ENCODE results near the gene MYADML2. TPM values are rescaled to one million over a fixed set of nuclear protein-coding genes. Genes with fewer than 3 reads are reported as not detected.
A peak's percentile ranks its signal among the peaks of the same experiment; 100 is the strongest.
"Not testable (repeated sequence)": the region's sequence is repeated elsewhere in the genome, so short reads cannot be mapped to it uniquely, and the experiment has no call there.

MYADML2 gene
- total RNA-seq, 1 donor from 2014 or later = 0.69 TPM

DNA sequence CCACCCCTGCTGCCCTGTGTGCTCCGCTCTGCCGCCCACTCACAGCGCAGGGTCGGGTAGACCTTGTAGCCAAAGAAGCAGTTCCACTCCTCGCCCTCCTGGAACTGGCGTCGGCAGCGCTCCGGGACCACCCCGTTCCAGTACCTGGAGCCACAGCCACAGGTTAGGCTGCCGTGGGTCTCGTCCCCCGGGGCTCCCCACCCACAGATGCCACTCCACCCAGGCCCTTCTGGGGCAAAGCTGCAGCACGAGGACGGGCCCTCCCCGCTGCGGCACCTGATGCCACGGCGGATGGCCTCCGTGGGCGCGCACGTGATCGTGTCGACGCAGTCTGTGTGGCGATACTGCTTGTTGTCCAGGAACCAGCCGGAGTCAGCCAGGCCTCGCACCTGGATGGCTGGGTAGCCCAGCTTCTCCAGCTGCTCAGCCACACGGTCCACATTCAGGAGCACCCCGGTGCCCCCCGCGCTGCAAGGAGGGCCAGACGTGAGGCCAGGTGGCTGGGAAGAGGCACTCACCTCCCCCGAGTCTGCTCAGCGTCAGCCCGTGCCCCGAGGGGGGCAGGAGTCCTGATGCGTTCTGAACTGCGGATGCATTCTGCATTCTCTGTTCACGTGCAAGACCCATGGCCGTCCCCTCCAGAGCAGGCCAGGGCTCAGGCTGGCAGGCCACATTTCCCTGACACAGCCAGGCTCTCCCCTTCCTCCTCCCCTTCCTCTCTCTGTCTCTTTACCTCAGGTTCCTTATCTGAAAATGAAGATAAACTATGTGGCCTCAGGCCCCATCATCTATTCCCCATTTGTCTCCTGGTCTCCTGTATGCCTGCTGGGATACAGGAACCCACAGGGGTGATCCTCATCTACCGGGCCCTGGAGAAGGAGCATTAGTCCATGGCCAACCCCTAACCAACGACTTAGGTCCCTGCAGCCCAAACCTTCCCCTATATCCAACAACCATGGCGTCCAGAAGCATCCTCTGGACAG, 9.9 kb upstream of the MYADML2 start:
- H3K36me3 Mint-ChIP-seq (ENCODE audit: unreplicated experiment) = peaks cover 4% of the 10 kb centered on the region

DNA sequence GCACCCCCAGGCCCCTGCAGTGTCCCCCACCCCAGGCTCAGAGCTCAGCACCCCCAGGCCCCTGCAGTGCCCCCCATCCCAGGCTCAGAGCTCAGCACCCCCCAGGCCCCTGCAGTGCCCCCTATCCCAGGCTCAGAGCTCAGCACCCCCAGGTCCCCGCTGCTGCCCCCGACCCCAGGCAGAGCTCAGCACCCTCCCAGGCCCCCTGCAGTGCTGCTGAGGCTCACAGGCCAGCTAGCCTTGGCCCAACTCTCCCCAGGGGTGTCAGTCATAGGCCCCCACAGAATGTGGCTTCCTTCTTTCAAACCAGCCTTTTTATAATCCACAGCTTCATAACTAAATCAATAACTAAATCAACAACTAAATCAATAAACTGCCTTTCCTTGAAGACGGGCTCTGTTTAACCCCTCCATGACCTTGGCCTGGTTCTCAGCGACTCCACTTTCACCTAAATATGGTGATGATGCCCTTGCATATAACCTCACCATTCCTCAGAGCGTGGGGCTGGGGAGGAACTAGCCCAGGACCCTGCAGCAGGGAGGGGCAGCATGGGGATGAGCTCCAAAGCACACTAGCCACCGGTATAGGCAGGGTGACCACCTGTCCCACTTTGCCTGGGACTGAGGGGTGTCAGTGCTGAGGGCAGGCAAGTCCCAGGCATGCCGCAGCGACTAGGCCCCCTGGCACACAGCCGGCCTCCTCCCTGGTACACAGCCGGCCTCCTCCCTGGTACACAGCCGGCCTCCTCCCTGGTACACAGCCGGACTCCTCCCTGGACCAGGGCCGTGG, 8.9 kb upstream of the MYADML2 start:
- peaks cover 4% of the 10 kb centered on the region for H3K36me3 Mint-ChIP-seq (ENCODE audit: unreplicated experiment)
- peak overlapping the region; percentile 49 for H3K4me3 Mint-ChIP-seq (ENCODE audit: unreplicated experiment)
- no peak for DNase-seq
- H3K27ac Mint-ChIP-seq (ENCODE audit: unreplicated experiment) = peak overlapping the region; percentile 22
- peaks cover 10% of the 10 kb centered on the region for H3K27me3 Mint-ChIP-seq (ENCODE audit: unreplicated experiment)
- H3K4me1 Mint-ChIP-seq (ENCODE audit: low read depth, unreplicated experiment) = peaks cover 10% of the 10 kb centered on the region
- H3K9me3 Mint-ChIP-seq (ENCODE audit: unreplicated experiment) = peaks cover 12% of the 10 kb centered on the region
- TF ChIP-seq, protein P1, sequence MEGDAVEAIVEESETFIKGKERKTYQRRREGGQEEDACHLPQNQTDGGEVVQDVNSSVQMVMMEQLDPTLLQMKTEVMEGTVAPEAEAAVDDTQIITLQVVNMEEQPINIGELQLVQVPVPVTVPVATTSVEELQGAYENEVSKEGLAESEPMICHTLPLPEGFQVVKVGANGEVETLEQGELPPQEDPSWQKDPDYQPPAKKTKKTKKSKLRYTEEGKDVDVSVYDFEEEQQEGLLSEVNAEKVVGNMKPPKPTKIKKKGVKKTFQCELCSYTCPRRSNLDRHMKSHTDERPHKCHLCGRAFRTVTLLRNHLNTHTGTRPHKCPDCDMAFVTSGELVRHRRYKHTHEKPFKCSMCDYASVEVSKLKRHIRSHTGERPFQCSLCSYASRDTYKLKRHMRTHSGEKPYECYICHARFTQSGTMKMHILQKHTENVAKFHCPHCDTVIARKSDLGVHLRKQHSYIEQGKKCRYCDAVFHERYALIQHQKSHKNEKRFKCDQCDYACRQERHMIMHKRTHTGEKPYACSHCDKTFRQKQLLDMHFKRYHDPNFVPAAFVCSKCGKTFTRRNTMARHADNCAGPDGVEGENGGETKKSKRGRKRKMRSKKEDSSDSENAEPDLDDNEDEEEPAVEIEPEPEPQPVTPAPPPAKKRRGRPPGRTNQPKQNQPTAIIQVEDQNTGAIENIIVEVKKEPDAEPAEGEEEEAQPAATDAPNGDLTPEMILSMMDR (IDR thresholded peaks at IDR 0.05; ENCODE audit: partially characterized antibody, unreplicated experiment) = no peak

More for the DNA sequence above, 9.9 kb upstream of the MYADML2 start:
- Mint-ChIP-seq H3K27ac (ENCODE audit: unreplicated experiment) (no peak overlapping the region), H3K9me3 (ENCODE audit: unreplicated experiment) (peaks cover 12% of the 10 kb centered on the region), H3K4me1 (ENCODE audit: low read depth, unreplicated experiment) (peaks cover 8% of the 10 kb centered on the region), H3K4me3 (ENCODE audit: unreplicated experiment) (peak overlapping the region; percentile 41), H3K27me3 (ENCODE audit: unreplicated experiment) (peaks cover 8% of the 10 kb centered on the region)
- no peak for DNase-seq
- TF ChIP-seq, protein P1 (IDR thresholded peaks at IDR 0.05; ENCODE audit: partially characterized antibody, unreplicated experiment) = no peak

DNA sequence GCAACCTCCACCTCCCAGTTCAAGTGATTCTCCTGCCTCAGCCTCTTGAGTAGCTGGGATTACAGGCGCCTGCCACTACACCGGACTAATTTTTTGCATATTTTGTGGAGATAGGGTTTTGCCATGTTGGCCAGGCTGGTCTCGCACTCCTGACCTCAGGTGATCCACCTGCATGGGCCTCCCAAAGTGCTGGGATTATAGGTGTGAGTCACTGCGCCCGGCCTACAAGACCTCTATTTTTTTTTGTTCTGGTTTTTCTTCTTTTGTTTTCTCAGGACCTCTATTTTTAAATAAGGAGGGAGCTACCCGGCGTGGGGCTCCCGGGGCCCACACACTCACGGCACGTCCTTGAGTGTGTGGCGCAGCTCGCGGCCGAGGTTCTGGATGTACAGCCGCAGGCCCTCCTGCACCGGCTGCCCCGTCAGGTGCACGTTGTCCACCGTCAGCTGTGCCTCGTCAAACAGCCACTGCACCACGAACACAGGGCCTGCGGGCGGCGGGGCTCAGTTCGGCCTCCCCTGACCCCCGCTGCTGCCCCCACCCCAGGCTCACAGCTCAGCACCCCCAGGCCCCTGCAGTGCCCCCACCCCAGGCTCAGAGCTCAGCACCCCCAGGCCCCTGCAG, 8.1 kb upstream of the MYADML2 start:
- TF ChIP-seq, protein P1 (IDR thresholded peaks at IDR 0.05; ENCODE audit: partially characterized antibody, unreplicated experiment) = no peak
- Mint-ChIP-seq H3K9me3 (ENCODE audit: unreplicated experiment) (peaks cover 15% of the 10 kb centered on the region), H3K4me3 (ENCODE audit: unreplicated experiment) (no peak overlapping the region), H3K27me3 (ENCODE audit: unreplicated experiment) (peaks cover 10% of the 10 kb centered on the region), H3K27ac (ENCODE audit: unreplicated experiment) (peak overlapping the region; percentile 28), H3K4me1 (ENCODE audit: low read depth, unreplicated experiment) (peaks cover 13% of the 10 kb centered on the region), H3K36me3 (ENCODE audit: unreplicated experiment) (peaks cover 4% of the 10 kb centered on the region)
- DNase-seq = no peak

DNA sequence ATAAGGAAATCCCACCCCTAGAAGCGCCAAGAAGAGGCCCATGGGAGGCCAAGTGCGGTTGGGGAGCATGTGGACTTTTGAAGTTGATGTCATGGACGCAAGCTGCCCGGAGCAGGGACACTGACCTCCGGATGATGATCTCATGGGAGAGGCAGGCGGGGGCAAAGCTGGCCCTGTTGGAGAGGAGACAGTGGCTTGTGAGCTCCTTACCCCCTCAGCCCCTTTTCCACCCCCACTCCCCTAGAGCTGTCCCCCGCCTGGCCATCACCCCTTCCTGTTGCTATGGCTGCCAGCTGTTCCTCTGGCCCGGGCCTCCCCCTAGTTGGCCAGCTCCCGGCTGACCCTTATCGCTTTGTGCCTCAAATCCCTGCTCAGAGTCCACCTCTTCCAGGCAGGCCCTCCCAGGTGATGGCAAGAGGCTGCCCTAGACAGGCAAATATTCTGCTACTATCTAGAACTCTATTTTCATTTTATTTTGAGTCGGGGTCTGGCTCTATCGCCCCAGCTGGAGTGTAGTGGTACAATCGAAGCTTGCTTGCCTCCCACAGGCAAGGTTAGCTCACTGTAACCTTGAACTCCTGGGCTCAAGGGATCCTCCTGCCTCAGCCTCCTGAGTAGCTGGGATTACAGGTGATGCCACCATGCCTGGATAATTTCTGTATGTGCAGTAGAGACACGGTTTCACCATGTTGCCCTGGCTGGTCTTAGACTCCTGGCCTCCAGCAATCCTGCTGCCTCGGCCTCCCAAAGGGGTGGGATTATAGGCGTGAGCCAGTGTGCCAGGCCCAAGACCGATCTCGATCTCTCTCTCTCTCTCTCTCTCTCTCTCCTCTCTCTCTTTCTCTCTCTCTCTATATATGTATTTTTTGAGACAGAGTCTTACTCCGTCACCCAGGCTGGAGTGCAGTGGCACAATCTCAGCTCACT, 7.4 kb upstream of the MYADML2 start:
- Mint-ChIP-seq H3K4me3 (ENCODE audit: unreplicated experiment) (no peak overlapping the region), H3K27me3 (ENCODE audit: unreplicated experiment) (peaks cover 10% of the 10 kb centered on the region), H3K4me1 (ENCODE audit: low read depth, unreplicated experiment) (peaks cover 13% of the 10 kb centered on the region), H3K36me3 (ENCODE audit: unreplicated experiment) (peaks cover 4% of the 10 kb centered on the region), H3K9me3 (ENCODE audit: unreplicated experiment) (peaks cover 15% of the 10 kb centered on the region), H3K27ac (ENCODE audit: unreplicated experiment) (peak overlapping the region; percentile 28)
- TF ChIP-seq, protein P1 (IDR thresholded peaks at IDR 0.05; ENCODE audit: partially characterized antibody, unreplicated experiment) = no peak
- no peak for DNase-seq

DNA sequence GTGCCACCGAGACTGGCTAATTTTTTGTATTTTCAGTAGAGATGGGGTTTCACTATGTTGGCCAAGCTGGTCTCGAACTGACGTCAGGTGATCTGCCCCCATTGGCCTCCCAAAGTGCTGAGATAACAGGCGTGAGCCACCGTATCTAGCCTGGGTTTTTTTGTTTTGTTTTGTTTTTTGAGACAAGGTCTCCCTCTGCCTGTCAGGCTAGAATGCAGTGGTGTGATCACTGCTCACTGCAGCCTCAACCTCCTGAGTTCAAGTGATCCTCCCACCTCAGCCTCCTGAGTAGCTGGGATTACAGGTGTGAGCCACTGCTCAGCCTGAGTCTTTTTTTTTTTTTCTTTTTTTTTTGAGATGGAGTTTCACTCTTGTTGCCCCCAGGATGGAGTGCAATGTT, 6.4 kb upstream of the MYADML2 start:
- not testable (repeated sequence) for DNase-seq

More for the DNA sequence above, 6.4 kb upstream of the MYADML2 start:
- Mint-ChIP-seq H3K4me1 (ENCODE audit: low read depth, unreplicated experiment) (peaks cover 13% of the 10 kb centered on the region), H3K27ac (ENCODE audit: unreplicated experiment) (peak overlapping the region; percentile 38), H3K9me3 (ENCODE audit: unreplicated experiment) (peaks cover 11% of the 10 kb centered on the region)
- not testable (repeated sequence) for H3K36me3 Mint-ChIP-seq (ENCODE audit: unreplicated experiment); H3K27me3 Mint-ChIP-seq (ENCODE audit: unreplicated experiment); H3K4me3 Mint-ChIP-seq (ENCODE audit: unreplicated experiment)

Data from glutamatergic neuron (in vitro differentiated cells).